ENCODE data around the gene AGRN.
"Not testable (repeated sequence)": the region's sequence is repeated elsewhere in the genome, so short reads cannot be mapped to it uniquely, and the experiment has no call there.

GRCh38 chr1:991275-991674, 28.6 kb upstream of the AGRN start:
- not testable (repeated sequence) for TF ChIP-seq CTCF (conservative IDR thresholded peaks at IDR 0.05 in 1 of 2, IDR thresholded peaks at IDR 0.05 in 1 of 2; ENCODE audit: extremely low read depth in 1 of 2, insufficient read depth in 1 of 2, low read depth in 1 of 2, low read length in 2 of 2); EZH2 (IDR thresholded peaks at IDR 0.05; ENCODE audit: borderline replicate concordance, low read length)

All from mammary epithelial cell (primary cell).